Ascending aorta (tissue), 2 donors: ENCODE data around the gene PSMD10. TPM values are rescaled to one million over a fixed set of nuclear protein-coding genes. Genes with fewer than 3 reads are reported as not detected.

Experiments used
- DNase-seq, 2 donors: peaks; one replicate each; pipeline ENCODE4 v3.0.0-alpha.2; 2019; ENCODE audit warnings: low spot score in 2 of 2
- H3K27ac ChIP-seq, 2 donors: fragments of 200-600 bp; sonication (generic); one replicate each; pipeline ENCODE4 v1.5.1; 2016 to 2017; ENCODE audit warnings: mild to moderate bottlenecking in 1 of 2
- H3K27me3 ChIP-seq: fragments of 200-600 bp; sonication (generic); one replicate; pipeline ENCODE4 v1.5.1; 2017
- H3K36me3 ChIP-seq, 2 donors: fragments of 200-600 bp; sonication (generic); one replicate each; pipeline ENCODE4 v1.5.1; 2016
- H3K4me1 ChIP-seq, 2 donors: fragments of 200-600 bp; sonication (generic); one replicate each; pipeline ENCODE4 v1.5.1; 2016 to 2017; ENCODE audit warnings: mild to moderate bottlenecking in 1 of 2
- H3K4me3 ChIP-seq, 2 donors: fragments of 200-600 bp; sonication (generic); one replicate each; pipeline ENCODE4 v1.5.1; 2016 to 2017; ENCODE audit warnings: mild to moderate bottlenecking in 1 of 2
- H3K9me3 ChIP-seq, 2 donors: fragments of 200-600 bp; sonication (generic); one replicate each; pipeline ENCODE4 v1.5.1; 2016
- CTCF ChIP-seq, 3 experiments: fragments of 200-600 bp in 2 of 3; fragments of 450-650 bp in 1 of 3; sonication (generic) in 2 of 3; IDR thresholded peaks; one replicate each; pipeline ENCODE4 v1.5.1; 2016 to 2019; ENCODE audit warnings: antibody characterized with exemption in 3 of 3, mild to moderate bottlenecking in 1 of 3, moderate library complexity in 1 of 3
- intact Hi-C: fragments of 100-400 bp; cut with DNase I; formaldehyde crosslinking; loops from one replicate; pipeline ENCODE4 v1.15.1; 2023
- total RNA-seq: library from RNA; depleted of rRNA; stranded (reverse); fragments of >200 nt; gene quantifications from one replicate; pipeline ENCODE4 v1.1.0, GENCODE V29; 2016

Gene PSMD10
- total RNA-seq, 1 donor from 2014 or later, result 11.5 TPM

- Histone ChIP-seq H3K27me3 (no peaks in the 10 kb centered on the region), H3K27ac (no peak overlapping the region), H3K36me3 (no peaks in the 10 kb centered on the region), H3K4me3 (no peak overlapping the region), H3K4me1 (no peaks in the 10 kb centered on the region), H3K9me3 (no peaks in the 10 kb centered on the region)
- intact Hi-C loops, result no loop called here
- TF ChIP-seq CTCF (IDR thresholded peaks at IDR 0.05), result no peak
- DNase-seq, result no peak
Measured at GRCh38 chrX:108122748-108123147, 31.4 kb upstream of the PSMD10 start.

GRCh38 chrX:108121291-108121690 is 29.9 kb upstream of the PSMD10 start:
- H3K9me3 ChIP-seq, result no peaks in the 10 kb centered on the region
- H3K27ac ChIP-seq, result no peak overlapping the region
- no peak for TF ChIP-seq CTCF (IDR thresholded peaks at IDR 0.05)
- no peaks in the 10 kb centered on the region for H3K36me3 ChIP-seq
- no peak for DNase-seq
- intact Hi-C loops, result no loop called here
- H3K4me3 ChIP-seq, result no peak overlapping the region
- no peaks in the 10 kb centered on the region for H3K27me3 ChIP-seq
- no peaks in the 10 kb centered on the region for H3K4me1 ChIP-seq

DNA sequence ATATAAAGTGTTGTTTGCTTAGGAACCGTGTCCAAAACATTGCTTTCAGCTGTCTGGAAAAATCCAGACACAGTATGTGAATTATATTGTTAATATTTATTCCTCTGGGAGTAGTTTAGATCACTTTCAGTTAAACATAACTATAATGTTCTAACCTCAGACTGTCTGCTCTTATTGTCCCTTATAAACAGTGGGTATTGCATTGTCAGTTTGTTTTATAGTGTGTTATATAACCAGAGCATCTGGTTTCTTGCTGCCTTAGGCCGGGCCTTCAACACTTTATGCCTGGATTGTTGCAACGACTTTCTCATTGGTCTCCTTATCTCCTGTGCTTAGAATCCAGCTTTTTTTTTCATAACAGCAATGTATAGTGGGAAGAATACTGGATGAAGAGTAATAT is 26.6 kb upstream of the PSMD10 start:
- Histone ChIP-seq H3K36me3 (no peaks in the 10 kb centered on the region), H3K27me3 (no peaks in the 10 kb centered on the region), H3K4me1 (no peaks in the 10 kb centered on the region), H3K4me3 (no peak overlapping the region), H3K9me3 (no peaks in the 10 kb centered on the region), H3K27ac (no peak overlapping the region)
- no peak for TF ChIP-seq CTCF (IDR thresholded peaks at IDR 0.05)
- intact Hi-C loops, result no loop called here
- no peak for DNase-seq

GRCh38 chrX:108114541-108114940 is 23.2 kb upstream of the PSMD10 start:
- no peak for TF ChIP-seq CTCF (IDR thresholded peaks at IDR 0.05)
- Histone ChIP-seq H3K9me3 (no peaks in the 10 kb centered on the region), H3K4me1 (no peaks in the 10 kb centered on the region), H3K27me3 (no peaks in the 10 kb centered on the region), H3K4me3 (no peak overlapping the region), H3K36me3 (no peaks in the 10 kb centered on the region), H3K27ac (no peak overlapping the region)
- intact Hi-C loops, result no loop called here
- no peak for DNase-seq

DNA sequence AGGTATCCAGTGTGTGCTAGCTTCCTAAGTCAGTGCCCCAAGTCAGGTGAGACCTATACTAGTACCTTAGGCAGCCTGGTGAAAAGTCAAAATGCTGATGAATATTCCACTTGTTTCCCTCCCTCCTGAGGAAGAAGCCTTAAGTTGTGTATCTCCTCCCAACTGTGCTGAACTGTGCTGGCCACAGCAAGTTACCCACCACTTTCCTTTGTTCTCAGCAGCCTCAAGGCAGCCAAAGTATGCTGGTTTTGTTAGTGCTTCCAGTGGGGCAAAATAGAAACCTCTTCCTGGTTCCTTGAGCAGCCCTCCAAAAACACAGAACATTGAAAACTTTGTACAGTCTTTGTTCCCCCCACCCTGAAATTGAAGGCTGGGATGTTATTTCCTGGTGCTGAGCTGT is 14.1 kb upstream of the PSMD10 start:
- TF ChIP-seq CTCF (IDR thresholded peaks at IDR 0.05), result no peak
- Histone ChIP-seq H3K4me1 (no peaks in the 10 kb centered on the region), H3K9me3 (peaks cover 0 to 8% of the 10 kb centered on the region in 2 donors), H3K27me3 (no peaks in the 10 kb centered on the region), H3K36me3 (no peaks in the 10 kb centered on the region), H3K27ac (no peak overlapping the region), H3K4me3 (no peak overlapping the region)
- intact Hi-C loops, result no loop called here
- no peak for DNase-seq

GRCh38 chrX:108097380-108097779 is 6.0 kb upstream of the PSMD10 start:
- intact Hi-C loops, result no loop called here
- no peak overlapping the region for H3K4me3 ChIP-seq
- H3K4me1 ChIP-seq, result no peaks in the 10 kb centered on the region
- no peaks in the 10 kb centered on the region for H3K27me3 ChIP-seq
- no peaks in the 10 kb centered on the region for H3K36me3 ChIP-seq
- no peak for TF ChIP-seq CTCF (IDR thresholded peaks at IDR 0.05)
- no peak for DNase-seq
- no peak overlapping the region for H3K27ac ChIP-seq
- H3K9me3 ChIP-seq, result no peaks in the 10 kb centered on the region
